HG03571 (cell line): ENCODE results near the gene PRICKLE3.
"Not testable (repeated sequence)": the region's sequence is repeated elsewhere in the genome, so short reads cannot be mapped to it uniquely, and the experiment has no call there.

Experiments used
- ATAC-seq: cut with Tn5 transposase; IDR thresholded peaks from one replicate; pipeline ENCODE4 v1.9.1; 2021; ENCODE audit not compliant: unreplicated experiment

Gene PRICKLE3

DNA sequence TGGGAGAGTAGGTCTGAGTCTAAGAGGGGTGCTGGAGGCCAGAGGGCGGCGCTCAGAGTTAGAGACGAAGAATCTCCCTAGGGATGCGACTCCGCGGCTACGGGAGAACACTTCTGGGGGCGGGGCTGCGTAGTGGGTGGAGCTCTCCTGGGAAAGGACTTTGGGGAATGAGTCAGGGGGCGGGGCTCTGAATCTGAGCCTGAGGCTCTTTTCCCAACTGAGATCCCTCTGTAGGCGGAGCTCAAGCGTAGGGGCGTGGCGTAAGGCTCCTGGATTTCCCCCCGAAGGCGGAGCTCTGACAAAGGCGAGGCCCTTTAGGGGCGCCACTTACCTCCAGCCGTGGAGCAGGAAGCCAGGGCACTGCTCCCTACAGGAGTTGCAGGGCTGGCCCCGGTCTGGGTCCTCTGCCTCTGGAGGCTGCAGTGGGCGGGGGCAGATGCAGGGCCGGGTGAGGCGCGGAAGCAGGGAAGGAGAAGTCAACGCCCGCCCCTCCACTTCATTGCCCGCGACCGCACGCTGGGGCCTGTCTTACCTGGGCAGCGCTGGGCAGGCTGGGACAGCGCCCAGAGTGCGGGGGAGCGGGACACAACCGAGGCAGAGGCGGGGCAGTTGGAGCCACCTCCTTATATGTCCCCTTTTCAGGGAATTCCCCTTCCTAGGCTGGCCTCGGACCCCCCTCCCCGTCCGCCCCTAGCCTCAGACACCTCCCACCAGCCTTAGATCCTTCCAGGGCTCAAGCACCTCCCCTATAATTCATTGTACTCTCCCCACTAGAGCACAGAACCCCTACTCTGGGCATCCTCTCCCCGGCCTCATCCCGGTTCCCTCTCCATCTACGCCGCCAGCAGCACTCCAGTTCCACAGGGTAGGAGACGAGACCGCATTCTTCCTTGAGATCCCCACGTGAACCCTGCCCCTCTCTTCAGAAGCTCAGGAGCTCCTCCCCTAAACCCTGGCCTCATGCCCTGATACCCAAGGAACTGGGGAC is 1.6 kb downstream of the PRICKLE3 start:
- no peak for ATAC-seq

DNA sequence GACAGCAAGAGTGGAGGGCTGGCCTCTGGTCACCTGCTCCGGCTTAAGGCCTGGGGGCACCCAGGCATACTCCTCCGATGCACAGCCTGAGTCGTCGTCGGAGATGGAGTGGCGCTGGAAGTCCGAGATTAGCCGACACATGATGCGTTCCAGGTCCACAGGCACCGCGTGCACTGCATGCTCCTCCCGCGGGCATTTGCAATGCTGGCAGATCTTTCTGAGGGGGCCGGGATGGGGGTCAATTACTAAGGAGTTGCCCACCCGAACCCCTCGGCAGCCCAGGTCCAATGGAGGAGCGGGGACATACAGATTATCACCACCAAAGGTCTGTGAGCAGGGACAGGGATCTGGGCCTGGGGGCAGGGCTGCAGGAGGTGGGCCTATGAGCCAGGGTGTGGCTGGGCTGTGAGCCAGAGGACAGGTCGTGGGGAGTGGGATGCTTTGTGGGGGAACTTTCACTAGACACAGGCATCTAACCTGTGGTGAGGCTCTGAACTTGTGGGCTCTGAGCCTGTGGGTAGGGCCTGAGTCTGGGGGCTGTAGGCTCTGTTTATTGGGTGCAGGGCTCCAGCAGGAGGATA is 2.4 kb downstream of the PRICKLE3 start:
- no peak for ATAC-seq

DNA sequence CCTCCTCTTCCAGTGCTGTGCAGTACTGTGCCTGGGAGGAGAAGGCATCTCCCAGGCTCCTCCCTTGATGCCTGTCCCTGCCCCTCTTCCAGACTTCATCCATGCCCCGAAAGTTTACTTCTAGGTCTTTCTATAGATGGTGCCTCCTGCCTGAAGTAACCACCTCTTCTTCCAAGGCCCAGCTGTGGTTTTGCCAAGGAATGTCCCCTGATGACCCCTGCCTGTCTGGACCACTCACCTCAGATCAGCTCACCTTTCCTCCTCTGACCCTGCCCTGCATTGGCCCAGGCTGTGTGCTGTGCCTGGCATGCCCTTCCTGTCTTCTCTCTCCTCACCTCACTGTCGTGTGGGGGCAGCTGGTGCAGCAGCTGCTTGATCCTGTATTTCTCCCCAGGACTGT is 6.8 kb downstream of the PRICKLE3 start:
- ATAC-seq, result no peak

DNA sequence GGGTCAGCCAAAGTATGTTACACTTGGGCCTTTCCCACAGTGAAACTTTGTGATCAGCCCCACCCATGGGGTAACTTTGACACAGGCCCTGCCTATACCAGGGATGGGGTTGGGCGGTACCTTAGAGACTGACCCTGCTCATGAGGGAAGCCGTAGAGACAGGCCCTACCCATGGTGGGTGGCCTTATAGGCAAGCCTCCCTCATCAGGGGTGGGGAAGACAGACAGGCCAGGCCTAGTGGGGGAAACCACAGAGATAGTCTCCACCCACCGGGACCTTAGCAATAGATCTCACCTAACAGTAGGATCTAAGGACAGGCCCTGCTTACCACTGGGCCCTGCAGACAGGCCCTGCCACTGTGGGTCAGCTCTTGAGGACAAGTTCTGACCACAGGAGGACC is 7.6 kb downstream of the PRICKLE3 start:
- ATAC-seq, result no peak

DNA sequence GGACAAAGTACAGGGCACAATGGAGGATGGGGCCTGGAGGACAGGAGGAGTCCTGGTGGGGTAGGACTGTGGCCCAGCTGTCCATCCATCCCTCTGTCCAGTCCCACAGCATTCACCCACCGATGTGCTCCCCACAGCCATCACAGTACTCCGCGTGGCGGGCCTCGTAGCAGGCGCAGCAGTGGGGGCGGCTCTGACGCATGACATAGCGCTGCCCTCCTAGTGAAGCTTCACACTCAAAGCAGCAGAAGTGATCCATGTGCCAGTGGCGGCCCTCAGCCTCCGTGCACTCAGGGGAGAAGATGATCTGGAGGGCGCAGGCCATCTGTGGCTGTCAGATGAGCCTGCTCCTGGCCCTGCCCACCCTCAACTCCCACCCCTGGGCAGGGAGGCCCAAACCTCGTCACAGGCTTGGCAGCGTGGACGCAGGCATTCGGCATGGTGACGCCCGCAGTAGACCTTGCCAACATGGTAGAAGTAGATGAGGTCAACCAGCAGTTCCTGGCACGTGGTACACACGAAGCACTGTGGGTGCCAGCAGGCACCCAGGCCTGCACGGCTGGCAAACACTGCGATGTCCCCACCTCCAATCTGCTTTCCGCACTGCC is 8.2 kb downstream of the PRICKLE3 start:
- ATAC-seq, result no peak

DNA sequence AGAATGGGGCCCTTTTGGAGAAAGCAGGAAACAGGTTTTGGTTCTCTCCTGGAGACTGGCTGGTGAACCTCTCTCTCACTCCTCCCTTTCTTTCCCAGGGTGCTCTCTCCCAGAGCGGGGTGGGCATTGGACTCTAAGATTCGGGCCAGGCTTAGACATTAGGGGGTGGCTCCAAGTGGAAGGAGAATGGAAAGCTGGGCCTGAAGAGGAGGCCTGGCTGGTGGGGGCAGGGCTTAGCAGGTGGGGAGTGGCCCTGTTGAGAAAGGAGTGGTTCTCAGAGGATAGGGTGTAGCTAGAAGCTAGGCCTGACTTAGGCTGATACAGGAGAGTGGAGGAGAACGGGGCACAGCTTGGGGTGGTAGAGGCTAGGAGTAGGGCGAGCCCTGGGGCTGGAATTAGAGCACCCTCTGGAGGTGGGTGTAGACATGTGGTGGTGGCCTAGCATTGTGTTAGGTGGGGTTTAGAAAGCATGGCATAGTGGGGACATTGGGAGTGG is 8.8 kb downstream of the PRICKLE3 start:
- no peak for ATAC-seq

DNA sequence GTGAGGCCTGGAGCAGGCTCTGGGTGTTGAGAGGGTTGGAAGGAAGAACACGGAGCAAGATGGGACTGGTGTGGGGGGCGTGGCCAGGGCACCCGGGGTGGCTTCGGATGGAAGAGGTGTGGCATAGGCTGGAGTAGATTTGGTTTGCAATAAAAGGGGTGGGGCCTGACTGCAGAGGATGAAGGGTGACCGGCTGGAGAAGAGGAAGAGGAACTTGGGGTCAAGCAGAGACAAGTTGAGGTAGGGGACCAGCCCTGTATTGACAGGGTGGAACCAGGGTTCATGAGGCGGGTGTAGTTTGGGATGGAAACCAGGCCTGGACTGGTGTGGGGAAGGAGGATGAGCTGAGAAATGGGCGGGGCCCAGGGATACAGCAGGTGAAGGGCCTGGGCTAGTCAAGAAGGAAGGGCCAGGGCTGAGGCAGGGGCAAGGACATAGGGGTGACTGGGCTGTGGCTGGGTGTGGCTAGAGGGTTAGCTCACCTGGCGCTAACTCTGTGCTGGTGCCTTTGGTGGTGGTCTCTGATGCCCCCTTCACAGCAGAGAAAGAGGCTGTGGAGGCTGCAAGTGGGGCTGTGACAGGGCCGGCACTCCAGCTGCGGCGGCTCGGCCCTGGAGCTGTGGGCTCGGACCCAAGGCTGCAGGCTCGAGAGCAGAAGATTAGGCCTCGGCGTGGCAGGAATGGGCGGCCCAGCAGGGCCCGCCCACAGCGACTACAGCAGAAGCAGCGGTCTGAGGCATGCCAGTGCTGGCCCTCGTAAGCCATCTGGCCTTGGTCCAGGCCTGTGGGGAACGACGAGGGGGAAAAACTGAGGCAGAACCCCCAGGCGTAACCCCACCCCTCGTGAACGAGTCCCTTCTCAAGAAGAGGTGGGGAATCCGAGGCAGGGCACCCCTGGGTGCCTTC is 9.5 kb downstream of the PRICKLE3 start:
- ATAC-seq, result no peak

DNA sequence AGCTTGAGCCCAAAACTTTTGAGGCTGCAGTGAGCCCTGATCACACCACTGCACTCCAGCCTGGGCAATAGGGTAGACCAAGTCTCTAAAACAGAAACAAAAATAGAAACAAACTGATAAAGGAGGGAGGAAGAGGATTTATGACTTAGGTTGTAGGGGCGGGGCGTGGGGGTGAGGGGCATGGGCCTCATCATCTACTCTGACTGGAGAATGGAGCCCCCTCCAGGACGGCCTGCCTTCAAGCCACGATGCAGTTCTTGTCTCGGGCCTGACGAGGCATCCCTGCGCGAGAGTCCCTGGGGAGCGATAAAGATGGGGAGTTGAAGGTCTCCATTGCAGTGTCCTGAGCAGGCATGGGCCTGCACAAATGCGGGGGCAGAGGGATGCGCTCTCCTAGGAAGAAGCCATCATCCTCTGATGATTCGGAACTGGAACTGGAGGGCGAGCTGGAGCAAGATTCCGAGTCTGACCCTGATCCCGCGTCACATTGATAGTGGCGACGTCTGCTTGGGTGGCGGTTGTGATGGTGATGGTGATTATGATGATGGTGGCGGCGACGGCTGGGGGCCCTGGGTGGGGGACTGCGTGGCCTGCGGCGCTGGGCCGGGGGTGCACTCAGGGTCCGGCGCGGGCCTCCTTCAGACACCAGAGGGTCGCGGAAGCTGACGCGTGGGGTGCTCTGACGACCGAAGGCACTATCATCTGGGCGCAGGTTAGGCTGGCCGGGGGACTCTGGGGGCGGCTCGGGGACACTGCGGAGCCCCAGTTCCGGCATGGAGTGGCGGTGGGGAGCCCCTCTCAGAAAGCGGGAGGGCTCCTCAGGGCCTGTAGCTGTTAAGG is 10.5 kb downstream of the PRICKLE3 start:
- no peak for ATAC-seq

DNA sequence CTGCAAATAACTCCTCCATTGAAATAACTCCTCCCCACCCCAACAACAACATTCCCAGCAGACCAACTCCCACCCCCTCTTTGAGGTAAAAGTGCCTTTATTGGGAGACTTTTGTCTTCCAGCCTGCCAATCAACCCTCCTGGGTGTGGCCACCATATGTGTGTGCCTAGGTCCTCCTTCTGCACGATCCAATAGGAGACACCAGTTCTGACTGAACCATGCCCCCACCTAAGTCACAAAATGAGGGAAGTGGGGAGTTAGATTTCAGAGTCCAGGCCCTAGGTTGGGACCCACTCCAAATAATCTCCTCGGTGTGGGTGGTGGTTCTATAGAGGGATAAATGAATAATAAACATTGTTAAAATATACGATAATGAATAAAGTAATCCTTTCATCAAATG is 11.4 kb downstream of the PRICKLE3 start:
- ATAC-seq, result no peak

DNA sequence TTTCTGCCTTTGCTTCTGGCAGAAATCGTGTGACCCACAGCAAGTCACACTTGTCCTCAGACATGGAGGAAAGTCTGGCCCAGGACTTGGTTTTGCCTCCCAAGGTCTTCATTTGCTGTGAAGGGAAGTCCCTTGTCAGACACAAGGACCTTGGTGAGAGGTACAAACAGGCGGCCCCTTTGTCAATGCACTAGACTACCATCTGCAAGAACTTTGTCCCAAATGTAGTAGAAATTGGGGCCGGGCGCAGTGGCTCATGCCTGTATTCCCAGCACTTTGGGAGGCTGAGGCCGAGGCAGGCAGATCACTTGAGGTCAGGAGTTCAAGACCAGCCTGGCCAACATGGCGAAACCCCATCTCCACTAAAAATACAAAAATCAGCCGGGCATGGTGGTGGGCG is 12.6 kb downstream of the PRICKLE3 start:
- ATAC-seq, result not testable (repeated sequence)

DNA sequence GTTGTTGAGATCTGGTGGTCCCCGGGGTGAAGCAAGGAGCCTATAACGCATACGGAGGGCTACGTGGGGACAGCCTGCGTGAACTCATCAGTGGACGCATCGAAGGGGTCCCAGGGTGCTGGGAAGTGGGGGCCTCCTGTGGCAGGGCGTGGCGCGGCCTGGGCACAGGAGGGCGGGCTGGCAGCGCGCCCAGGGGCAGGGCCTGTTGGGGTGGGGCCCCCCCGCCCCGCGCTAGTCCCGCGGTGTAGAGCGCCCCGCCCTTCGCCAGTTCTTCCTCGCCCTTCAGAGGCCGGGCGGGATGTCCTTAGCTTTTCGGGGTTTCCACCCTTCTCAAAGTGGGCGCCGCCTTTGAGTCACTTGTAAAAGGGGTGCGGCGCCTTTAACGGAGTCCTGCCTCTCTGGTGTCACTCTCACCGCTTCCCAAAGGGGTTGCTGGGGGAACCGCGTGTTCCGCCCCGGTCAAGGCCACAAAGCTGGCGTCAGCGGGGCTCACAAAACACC is 13.8 kb downstream of the PRICKLE3 start:
- peak; percentile 57 for ATAC-seq

DNA sequence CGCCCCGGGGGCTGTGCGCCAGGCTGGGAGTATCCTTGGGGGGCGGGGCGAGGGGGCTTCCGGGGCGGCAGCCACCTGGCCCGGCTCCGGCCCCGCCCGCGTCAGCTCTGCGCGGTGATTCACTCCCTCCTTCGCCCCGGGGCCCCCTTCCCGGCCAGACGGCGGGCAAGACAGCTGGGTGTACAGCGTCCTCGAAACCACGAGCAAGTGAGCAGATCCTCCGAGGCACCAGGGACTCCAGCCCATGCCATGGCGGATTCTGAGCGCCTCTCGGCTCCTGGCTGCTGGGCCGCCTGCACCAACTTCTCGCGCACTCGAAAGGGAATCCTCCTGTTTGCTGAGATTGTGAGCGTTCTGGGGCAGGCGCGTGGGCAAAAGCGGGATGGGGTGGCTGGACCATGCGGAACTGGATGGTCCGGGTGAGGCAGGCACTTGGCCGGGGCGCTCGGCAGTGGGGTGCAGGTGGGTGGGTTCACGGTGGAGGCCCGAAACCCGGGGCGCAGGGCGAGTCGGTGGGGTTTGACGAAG is 14.4 kb downstream of the PRICKLE3 start, which contains the start of gene PLP2:
Gene PLP2 (plus strand): TSS at position 147 of the 528 bp plus-strand sequence. CDS start 103 bp downstream, at position 250.
- peak; percentile 32 for ATAC-seq

DNA sequence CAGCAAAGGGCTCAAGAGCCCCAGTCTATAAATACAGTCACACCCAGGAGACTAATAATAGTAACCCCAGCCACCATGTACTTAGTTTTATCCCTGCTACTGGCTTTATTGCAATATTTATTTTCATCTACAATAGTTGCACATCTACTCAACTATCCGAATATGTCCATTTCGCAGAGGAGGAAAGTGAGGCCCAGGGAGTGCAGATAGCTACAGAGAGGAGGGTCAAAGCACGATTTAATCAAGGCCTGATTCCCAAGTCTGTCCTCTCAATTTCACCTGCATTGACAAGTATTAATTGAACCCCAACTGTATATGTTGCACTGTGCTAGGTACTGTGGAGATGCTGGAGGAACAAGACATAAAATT is 18.4 kb downstream of the PRICKLE3 start:
- no peak for ATAC-seq

DNA sequence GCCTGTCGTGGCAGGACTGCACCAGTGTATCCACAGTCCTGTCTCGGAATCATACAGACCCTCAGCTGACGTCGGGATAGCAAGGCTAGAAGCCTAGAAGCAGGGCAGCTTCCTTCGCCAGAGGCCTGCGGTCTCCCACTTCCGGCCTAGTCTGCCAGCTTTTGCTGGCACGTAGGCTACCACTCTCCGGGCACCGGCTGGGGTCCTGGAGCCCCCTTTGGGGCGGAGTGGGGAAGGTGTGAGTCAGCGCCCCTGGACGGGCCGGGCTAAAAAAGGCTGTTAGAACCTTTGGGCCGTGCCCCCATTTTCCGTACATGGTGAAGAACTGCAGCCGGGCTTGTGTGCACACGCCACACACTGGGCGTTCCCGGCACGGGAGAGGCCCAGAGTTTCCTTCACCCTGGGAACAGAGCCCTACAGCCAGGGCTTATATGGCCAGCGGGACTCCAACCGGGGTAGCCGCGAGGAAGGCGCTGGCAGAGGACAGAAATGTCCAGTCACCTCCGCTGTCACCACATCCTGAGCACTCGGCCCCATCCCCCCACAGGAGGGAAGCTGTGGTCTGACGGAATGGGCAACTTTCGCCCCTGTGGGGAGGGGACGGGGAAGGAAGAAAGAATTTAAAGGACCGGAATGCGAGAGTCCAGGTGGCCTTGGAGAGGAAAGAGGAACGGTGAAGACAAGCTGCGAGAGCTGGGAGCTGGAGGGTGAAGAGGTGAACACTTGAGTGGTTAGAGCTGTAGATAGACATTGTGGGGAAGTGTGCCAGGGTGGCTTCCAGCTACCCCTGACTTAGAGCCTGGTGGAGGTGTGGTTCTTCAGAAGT is 19.0 kb downstream of the PRICKLE3 start:
- ATAC-seq, result no peak

DNA sequence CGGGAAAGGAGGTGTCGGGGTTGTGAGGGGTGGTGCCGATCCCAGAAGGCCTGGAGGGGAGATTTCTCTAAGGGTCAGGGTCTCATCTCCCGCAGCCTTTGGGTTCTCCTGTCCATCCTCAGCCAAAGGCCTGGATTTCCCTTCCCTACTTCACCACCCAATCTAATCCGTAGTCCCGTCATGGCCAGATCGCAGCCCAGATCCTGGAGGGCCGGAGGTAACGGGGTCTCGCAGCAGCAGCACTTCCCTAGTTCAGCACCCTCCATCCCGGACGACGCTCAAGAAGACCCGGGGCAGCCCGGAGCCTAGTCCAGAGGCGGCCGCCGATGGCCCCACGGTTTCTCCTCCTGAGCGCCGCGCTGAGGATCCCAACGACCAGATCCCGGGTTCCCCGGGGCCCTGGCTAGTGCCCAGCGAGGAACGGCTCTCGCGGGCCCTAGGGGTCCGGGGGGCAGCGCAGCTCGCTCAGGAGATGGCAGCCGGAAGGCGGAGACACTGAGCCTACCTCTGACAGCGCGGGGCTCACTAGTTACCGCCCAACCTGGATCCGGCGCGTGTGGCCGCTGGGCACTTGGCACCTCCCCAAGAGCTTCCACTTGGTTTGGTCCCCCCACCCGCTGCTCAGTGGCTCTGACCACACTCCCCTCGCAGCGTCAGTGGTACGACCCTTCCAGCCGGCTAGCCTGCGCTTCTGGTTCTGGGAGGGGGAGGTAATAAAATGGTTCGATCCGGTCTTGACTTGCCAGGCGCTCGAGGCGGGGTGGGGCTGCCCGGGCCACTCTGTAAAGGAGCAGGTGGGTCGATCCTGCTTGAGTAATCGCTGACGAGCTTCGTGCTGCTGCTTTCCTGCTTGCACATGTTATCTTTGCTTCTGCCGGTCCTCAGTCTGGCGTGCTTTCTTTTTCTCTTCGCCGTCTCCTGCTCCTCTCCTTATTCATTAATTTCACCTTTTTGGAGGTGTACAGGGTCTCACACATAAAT is 20.0 kb downstream of the PRICKLE3 start:
- ATAC-seq, result peak; percentile 40

DNA sequence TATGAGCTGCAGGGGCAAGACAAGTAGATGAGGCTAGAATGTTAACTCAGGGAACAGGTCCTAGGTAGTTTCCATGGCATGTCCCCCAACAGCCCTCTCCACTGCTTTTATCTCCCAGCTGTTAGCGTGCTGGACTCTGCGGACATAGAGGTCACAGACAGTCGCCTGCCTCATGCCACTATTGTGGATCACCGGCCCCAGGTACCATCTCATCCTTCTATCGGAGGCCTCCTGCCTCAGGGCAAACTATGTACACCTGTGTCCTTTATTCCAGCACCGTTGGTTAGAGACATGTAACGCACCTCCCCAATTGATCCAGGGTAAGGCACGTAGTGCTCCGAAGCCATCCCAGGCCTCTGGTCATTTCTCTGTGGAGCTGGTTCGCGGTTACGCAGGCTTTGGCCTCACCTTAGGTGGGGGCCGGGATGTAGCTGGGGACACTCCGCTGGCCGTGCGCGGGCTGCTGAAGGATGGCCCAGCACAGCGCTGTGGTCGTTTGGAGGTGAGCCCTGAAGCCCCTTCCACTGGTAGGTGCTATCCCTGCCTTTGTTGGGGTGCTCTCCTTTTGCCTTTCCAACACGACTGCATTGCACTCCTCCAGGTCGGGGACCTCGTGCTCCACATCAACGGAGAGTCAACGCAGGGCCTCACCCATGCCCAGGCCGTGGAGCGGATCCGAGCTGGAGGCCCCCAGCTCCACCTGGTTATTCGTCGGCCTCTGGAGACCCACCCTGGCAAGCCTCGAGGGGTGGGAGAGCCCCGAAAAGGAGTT is 21.4 kb downstream of the PRICKLE3 start:
- ATAC-seq, result no peak
